Epithelial cell of esophagus (primary cell): ENCODE data around the gene DYNC2LI1.

Experiments used
- DNase-seq: peaks from one replicate; pipeline ENCODE4 v3.0.0; 2010; ENCODE audit warnings: low read depth
- H3K4me3 ChIP-seq: 2 replicates; pipeline ENCODE4 v1.5.1; 2011; ENCODE audit warnings: mild to moderate bottlenecking, low read length, control low read depth
- CTCF ChIP-seq: IDR thresholded peaks from 2 replicates; pipeline ENCODE4 v1.5.1; 2011; ENCODE audit warnings: low read depth, mild to moderate bottlenecking, low read length, control low read depth, inconsistent platforms; ENCODE audit not compliant: insufficient read depth; ENCODE audit errors: missing control alignments

Gene DYNC2LI1

GRCh38 chr2:43731211-43731610, 42.6 kb upstream of the DYNC2LI1 start:
- TF ChIP-seq CTCF: no peak
- DNase-seq: no peak
- no peak overlapping the region for H3K4me3 ChIP-seq

- H3K4me3 ChIP-seq: no peak overlapping the region
- TF ChIP-seq CTCF: no peak
- DNase-seq: no peak
Observed at GRCh38 chr2:43736637-43737036, 37.2 kb upstream of the DYNC2LI1 start.

GRCh38 chr2:43737097-43737854, 36.6 kb upstream of the DYNC2LI1 start:
- peak; percentile 20 for DNase-seq
- TF ChIP-seq CTCF: no peak
- H3K4me3 ChIP-seq: no peak overlapping the region

GRCh38 chr2:43737855-43738254, 36.0 kb upstream of the DYNC2LI1 start:
- H3K4me3 ChIP-seq: no peak overlapping the region
- TF ChIP-seq CTCF: no peak
- no peak for DNase-seq

- no peak for DNase-seq
- H3K4me3 ChIP-seq: no peak overlapping the region
- no peak for TF ChIP-seq CTCF
Observed at GRCh38 chr2:43738257-43738656, 35.6 kb upstream of the DYNC2LI1 start.

GRCh38 chr2:43743706-43744105, 30.1 kb upstream of the DYNC2LI1 start:
- no peak overlapping the region for H3K4me3 ChIP-seq
- no peak for TF ChIP-seq CTCF
- no peak for DNase-seq

GRCh38 chr2:43745457-43745856, 28.4 kb upstream of the DYNC2LI1 start:
- no peak overlapping the region for H3K4me3 ChIP-seq
- DNase-seq: no peak
- TF ChIP-seq CTCF: no peak
